Mesendoderm (in vitro differentiated cells): ENCODE measurements around the gene TSHZ2.

ENCODE experiments used
- DNase-seq: peaks from one replicate; pipeline ENCODE4 v3.0.0; 2013
- H2AK5ac ChIP-seq: 2 replicates; pipeline ENCODE4 v1.6.1; 2013; ENCODE audit warnings: low read length, inconsistent platforms
- H2BK120ac ChIP-seq: 2 replicates; pipeline ENCODE4 v1.6.1; 2013; ENCODE audit warnings: low read depth, mild to moderate bottlenecking, low read length, moderate library complexity, mixed read lengths
- H2BK15ac ChIP-seq: replicated peaks from 2 replicates; pipeline ENCODE4 v1.6.1; 2013; ENCODE audit warnings: low read depth, mild to moderate bottlenecking, moderate library complexity
- H2BK5ac ChIP-seq: 2 replicates; pipeline ENCODE4 v1.6.1; 2013; ENCODE audit warnings: low read length, inconsistent platforms
- H3K18ac ChIP-seq: 2 replicates; pipeline ENCODE4 v1.6.1; 2013; ENCODE audit warnings: mild to moderate bottlenecking, low read length, mixed read lengths
- H3K23ac ChIP-seq: one replicate; pipeline ENCODE4 v1.6.1; 2013; ENCODE audit warnings: low read length
- H3K27ac ChIP-seq: 2 replicates; pipeline ENCODE4 v1.5.1; 2013; ENCODE audit warnings: low read depth, mild to moderate bottlenecking, inconsistent platforms, low read length, moderate library complexity
- H3K27me3 ChIP-seq: 2 replicates; pipeline ENCODE4 v1.6.1; 2013; ENCODE audit warnings: low read length, control low read depth, mild to moderate bottlenecking, inconsistent platforms; ENCODE audit not compliant: insufficient read depth, poor library complexity
- H3K36me3 ChIP-seq: 2 replicates; pipeline ENCODE4 v1.6.1; 2013; ENCODE audit warnings: low read length, inconsistent platforms; ENCODE audit not compliant: control insufficient read depth, insufficient read depth
- H3K4ac ChIP-seq: one replicate; pipeline ENCODE4 v1.6.1; 2013; ENCODE audit warnings: low read depth, mild to moderate bottlenecking, low read length, moderate library complexity
- H3K4me1 ChIP-seq: 2 replicates; pipeline ENCODE4 v1.6.1; 2013; ENCODE audit warnings: low read depth, low read length, inconsistent platforms; ENCODE audit not compliant: control insufficient read depth
- H3K4me2 ChIP-seq: 2 replicates; pipeline ENCODE4 v1.6.1; 2013; ENCODE audit warnings: low read length
- H3K4me3 ChIP-seq: 2 replicates; pipeline ENCODE4 v1.5.1; 2013; ENCODE audit warnings: mild to moderate bottlenecking, low read length
- H3K56ac ChIP-seq: one replicate; pipeline ENCODE4 v1.6.1; 2013; ENCODE audit warnings: low read length
- H3K79me1 ChIP-seq: 2 replicates; pipeline ENCODE4 v1.6.1; 2013; ENCODE audit warnings: low read length, inconsistent platforms
- H3K79me2 ChIP-seq: 2 replicates; pipeline ENCODE4 v1.6.1; 2013; ENCODE audit warnings: mild to moderate bottlenecking, low read length; ENCODE audit not compliant: control insufficient read depth, insufficient read depth
- H3K9ac ChIP-seq: 2 replicates; pipeline ENCODE4 v1.6.1; 2013; ENCODE audit warnings: low read length, inconsistent platforms
- H4K5ac ChIP-seq: one replicate; pipeline ENCODE4 v1.6.1; 2013; ENCODE audit warnings: low read length
- H4K8ac ChIP-seq: one replicate; pipeline ENCODE4 v1.6.1; 2013; ENCODE audit warnings: low read depth, mild to moderate bottlenecking, control low read depth, low read length, moderate library complexity
- WGBS: extraction: QIAGEN DNeasy Blood & Tissue Kit; methylation state at CpG from one replicate; pipeline ENCODE4 v1.1.7; 2013; ENCODE audit warnings: low lambda C conversion rate, missing lambda C conversion rate; ENCODE audit not compliant: insufficient coverage; ENCODE audit errors: extremely low coverage; 5-methylcytosine and 5-hydroxymethylcytosine counted together

Gene TSHZ2

GRCh38 chr20:53302695-53303412, 330.7 kb downstream of the TSHZ2 start:
- H3K23ac ChIP-seq, result no peak overlapping the region
- H2BK120ac ChIP-seq, result no peak overlapping the region
- H4K5ac ChIP-seq, result no peak overlapping the region
- no peak overlapping the region for H2AK5ac ChIP-seq
- H3K27ac ChIP-seq, result no peak overlapping the region
- H3K18ac ChIP-seq, result no peak overlapping the region
- H3K79me2 ChIP-seq, result no peaks in the 10 kb centered on the region
- H3K4me3 ChIP-seq, result no peak overlapping the region
- no peaks in the 10 kb centered on the region for H3K36me3 ChIP-seq
- no peak overlapping the region for H3K4me2 ChIP-seq
- H4K8ac ChIP-seq, result no peak overlapping the region
- no peak overlapping the region for H2BK5ac ChIP-seq
- no peak for DNase-seq
- H3K4me1 ChIP-seq, result no peaks in the 10 kb centered on the region
- WGBS, result no CpG with 5 or more reads among the region's 8 CpGs
- no peaks in the 10 kb centered on the region for H3K79me1 ChIP-seq
- H3K56ac ChIP-seq, result no peak overlapping the region
- H3K9ac ChIP-seq, result no peak overlapping the region
- no peak overlapping the region for H3K4ac ChIP-seq
- H3K27me3 ChIP-seq, result no peaks in the 10 kb centered on the region
- no peak overlapping the region for H2BK15ac ChIP-seq

DNA sequence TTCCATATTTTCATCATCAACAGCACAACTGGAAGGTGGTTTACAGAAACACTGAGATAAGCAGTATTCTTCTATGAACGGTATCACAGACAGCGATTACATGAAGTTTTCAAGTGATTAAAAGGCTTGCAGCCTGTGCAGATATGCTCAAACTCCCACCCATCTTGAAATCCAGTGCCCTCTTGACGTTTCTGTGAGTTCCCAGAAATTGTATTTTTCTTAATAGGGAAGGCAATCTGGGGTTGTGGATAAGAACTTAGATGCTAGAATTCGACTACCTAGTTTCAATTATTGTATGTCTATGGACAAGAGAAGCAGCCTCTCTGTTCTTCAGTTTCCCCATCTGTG, 331.2 kb downstream of the TSHZ2 start:
- WGBS, result no CpG with 5 or more reads among the region's 4 CpGs
- Histone ChIP-seq H3K18ac (no peak overlapping the region), H3K23ac (no peak overlapping the region), H3K27me3 (no peaks in the 10 kb centered on the region), H2AK5ac (no peak overlapping the region), H3K27ac (no peak overlapping the region), H2BK120ac (no peak overlapping the region), H3K56ac (no peak overlapping the region), H3K79me1 (no peaks in the 10 kb centered on the region), H3K4me3 (no peak overlapping the region), H2BK15ac (no peak overlapping the region), H3K4me2 (no peak overlapping the region), H3K9ac (no peak overlapping the region), H2BK5ac (no peak overlapping the region), H4K8ac (no peak overlapping the region), H3K79me2 (no peaks in the 10 kb centered on the region), H3K4me1 (no peaks in the 10 kb centered on the region), H3K4ac (no peak overlapping the region), H3K36me3 (no peaks in the 10 kb centered on the region), H4K5ac (no peak overlapping the region)
- DNase-seq, result no peak

DNA sequence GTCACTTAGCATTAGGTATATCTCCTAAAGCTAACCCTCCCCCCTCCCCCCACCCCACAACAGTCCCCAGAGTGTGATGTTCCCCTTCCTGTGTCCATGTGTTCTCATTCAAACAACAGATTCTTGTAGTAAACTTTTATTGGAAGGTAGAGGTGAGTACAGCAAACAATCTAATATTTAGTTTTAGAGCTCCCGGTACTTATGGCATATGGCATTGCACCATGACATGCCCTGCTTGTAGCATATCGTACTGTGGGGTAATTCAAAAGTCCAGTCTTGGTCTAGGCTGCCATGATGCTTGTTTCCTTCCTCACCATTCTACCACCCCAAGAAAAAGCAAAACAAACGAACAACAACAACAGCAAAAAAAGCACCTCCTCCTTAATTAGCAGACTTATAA, 332.0 kb downstream of the TSHZ2 start:
- H3K27ac ChIP-seq, result no peak overlapping the region
- no peak overlapping the region for H3K4me2 ChIP-seq

GRCh38 chr20:53306192-53306805, 334.1 kb downstream of the TSHZ2 start:
- Histone ChIP-seq H4K5ac (no peak overlapping the region), H3K56ac (no peak overlapping the region), H3K4me1 (no peaks in the 10 kb centered on the region), H4K8ac (no peak overlapping the region), H3K36me3 (no peaks in the 10 kb centered on the region), H3K4me3 (no peak overlapping the region), H3K27me3 (no peaks in the 10 kb centered on the region), H3K79me2 (no peaks in the 10 kb centered on the region), H3K4ac (no peak overlapping the region), H3K23ac (no peak overlapping the region), H3K4me2 (no peak overlapping the region), H2BK5ac (no peak overlapping the region), H3K79me1 (no peaks in the 10 kb centered on the region), H3K27ac (no peak overlapping the region), H2BK15ac (no peak overlapping the region), H2BK120ac (no peak overlapping the region), H3K18ac (no peak overlapping the region), H2AK5ac (no peak overlapping the region), H3K9ac (no peak overlapping the region)
- no CpG with 5 or more reads among the region's 8 CpGs for WGBS
- DNase-seq, result no peak

More for the DNA sequence above, 332.0 kb downstream of the TSHZ2 start:
- Histone ChIP-seq H3K9ac (no peak overlapping the region), H3K79me1 (no peaks in the 10 kb centered on the region), H3K18ac (no peak overlapping the region), H3K27me3 (no peaks in the 10 kb centered on the region), H2BK120ac (no peak overlapping the region), H3K56ac (no peak overlapping the region), H4K8ac (no peak overlapping the region), H4K5ac (no peak overlapping the region), H3K79me2 (no peaks in the 10 kb centered on the region), H3K23ac (no peak overlapping the region), H2AK5ac (no peak overlapping the region), H2BK15ac (no peak overlapping the region), H3K36me3 (no peaks in the 10 kb centered on the region), H3K4me3 (no peak overlapping the region), H2BK5ac (no peak overlapping the region), H3K4me1 (no peaks in the 10 kb centered on the region), H3K4ac (no peak overlapping the region)
- no peak for DNase-seq
- no CpG with 5 or more reads among the region's 3 CpGs for WGBS

- Histone ChIP-seq H2AK5ac (no peak overlapping the region), H3K56ac (no peak overlapping the region), H3K27ac (no peak overlapping the region), H3K18ac (no peak overlapping the region), H3K27me3 (no peaks in the 10 kb centered on the region), H3K4ac (no peak overlapping the region), H3K79me1 (no peaks in the 10 kb centered on the region), H3K4me1 (no peaks in the 10 kb centered on the region), H2BK15ac (no peak overlapping the region), H3K4me3 (no peak overlapping the region), H3K36me3 (no peaks in the 10 kb centered on the region), H2BK5ac (no peak overlapping the region), H3K23ac (no peak overlapping the region), H4K5ac (no peak overlapping the region), H3K79me2 (no peaks in the 10 kb centered on the region), H4K8ac (no peak overlapping the region), H3K9ac (no peak overlapping the region), H3K4me2 (no peak overlapping the region), H2BK120ac (peak overlapping the region; percentile 21)
- DNase-seq, result no peak
- WGBS, result no CpG with 5 or more reads among the region's 16 CpGs
Measured at GRCh38 chr20:53307964-53308597, 335.9 kb downstream of the TSHZ2 start.
